Neural cell (in vitro differentiated cells): ENCODE results near the gene TMEM164. TPM values are rescaled to one million over a fixed set of nuclear protein-coding genes. Genes with fewer than 3 reads are reported as not detected.

ENCODE experiments used
- H2AFZ ChIP-seq: fragments of 200-600, 300-800 bp; sonication (generic), shearing (Covaris generic); 2 replicates; pipeline ENCODE4 v1.6.0; 2014; ENCODE audit warnings: low read depth, mild to moderate bottlenecking, antibody characterized with exemption, low read length, moderate library complexity
- H3F3A ChIP-seq: fragments of 200-600 bp; shearing (Covaris generic); 2 replicates; pipeline ENCODE4 v1.6.1; 2016; ENCODE audit warnings: mild to moderate bottlenecking, moderate library complexity, mixed read lengths, antibody characterized with exemption, low read length; ENCODE audit not compliant: insufficient read depth, poor library complexity, severe bottlenecking
- H3K27ac ChIP-seq: fragments of 200-600, 300-800 bp; sonication (generic), shearing (Covaris generic); 2 replicates; pipeline ENCODE4 v1.5.1; 2014; ENCODE audit warnings: mild to moderate bottlenecking, low read length, moderate library complexity
- H3K27me3 ChIP-seq: fragments of 300-800, 200-600 bp; sonication (generic), shearing (Covaris generic); 2 replicates; pipeline ENCODE4 v1.6.0; 2014; ENCODE audit warnings: mild to moderate bottlenecking, low read depth, low read length, moderate library complexity; ENCODE audit not compliant: insufficient read depth
- H3K36me3 ChIP-seq: fragments of 300-800, 200-600 bp; sonication (generic), shearing (Covaris generic); 2 replicates; pipeline ENCODE4 v1.5.1; 2014; ENCODE audit warnings: mild to moderate bottlenecking, antibody characterized with exemption, low read length, moderate library complexity; ENCODE audit not compliant: insufficient read depth
- H3K4me2 ChIP-seq: fragments of 300-800, 200-600 bp; sonication (generic), shearing (Covaris generic); 2 replicates; pipeline ENCODE4 v1.6.0; 2014; ENCODE audit warnings: mild to moderate bottlenecking, low read length
- H3K4me3 ChIP-seq: fragments of 300-800, 200-600 bp; sonication (generic), shearing (Covaris generic); 2 replicates; pipeline ENCODE4 v1.5.1; 2014; ENCODE audit warnings: mild to moderate bottlenecking, low read length, moderate library complexity
- H3K79me2 ChIP-seq: fragments of 200-600 bp; shearing (Covaris generic); replicated peaks from 2 replicates; pipeline ENCODE4 v1.6.0; 2014; ENCODE audit warnings: mild to moderate bottlenecking, low read length, moderate library complexity; ENCODE audit not compliant: insufficient read depth
- H3K9ac ChIP-seq: fragments of 300-800, 200-600 bp; sonication (generic), shearing (Covaris generic); 2 replicates; pipeline ENCODE4 v1.6.1; 2016; ENCODE audit warnings: mild to moderate bottlenecking, low read length, mixed read lengths
- H3K9me2 ChIP-seq: fragments of 200-600 bp; shearing (Covaris generic); 2 replicates; pipeline ENCODE4 v1.6.1; 2016; ENCODE audit warnings: mild to moderate bottlenecking, low read length, mixed read lengths; ENCODE audit not compliant: insufficient read depth
- H3K9me3 ChIP-seq: fragments of 200-600, 300-800 bp; sonication (generic), shearing (Covaris generic); 2 replicates; pipeline ENCODE4 v1.6.1; 2016; ENCODE audit warnings: mild to moderate bottlenecking, mixed run types, low read length, moderate library complexity, mixed read lengths
- H4K20me1 ChIP-seq: fragments of 200-600 bp; shearing (Covaris generic); 2 replicates; pipeline ENCODE4 v1.6.1; 2016; ENCODE audit warnings: mild to moderate bottlenecking, mixed run types; ENCODE audit not compliant: insufficient read depth
- EP300 ChIP-seq: fragments of 450-650 bp; conservative IDR thresholded peaks from 2 replicates; pipeline ENCODE4 v1.6.1; 2014; ENCODE audit warnings: antibody characterized with exemption, mild to moderate bottlenecking, moderate library complexity; ENCODE audit not compliant: poor library complexity, severe bottlenecking
- EZH2 ChIP-seq: fragments of 200-600, 300-800 bp; shearing (Covaris generic), sonication (generic); IDR thresholded peaks from 2 replicates; pipeline ENCODE4 v1.6.1; 2014; ENCODE audit warnings: antibody characterized with exemption, low read length, borderline replicate concordance, mild to moderate bottlenecking; ENCODE audit not compliant: insufficient read depth, poor library complexity, severe bottlenecking
- MXI1 ChIP-seq: fragments of 450-650 bp; conservative IDR thresholded peaks from 2 replicates; pipeline ENCODE4 v1.6.1; 2014; ENCODE audit warnings: antibody characterized with exemption, mild to moderate bottlenecking; ENCODE audit not compliant: poor library complexity, severe bottlenecking
- POLR2AphosphoS5 ChIP-seq: IDR thresholded peaks from 2 replicates; pipeline ENCODE4 v1.6.1; 2012
- RAD21 ChIP-seq: fragments of 450-650 bp; conservative IDR thresholded peaks from 2 replicates; pipeline ENCODE4 v1.6.1; 2014; ENCODE audit warnings: antibody characterized with exemption, mild to moderate bottlenecking, moderate library complexity
- SMC3 ChIP-seq: fragments of 450-650 bp; conservative IDR thresholded peaks from 2 replicates; pipeline ENCODE4 v1.6.1; 2014; ENCODE audit warnings: antibody characterized with exemption, mild to moderate bottlenecking, moderate library complexity; ENCODE audit not compliant: poor library complexity
- TAF1 ChIP-seq: IDR thresholded peaks from 2 replicates; pipeline ENCODE4 v1.6.1; 2012; ENCODE audit warnings: low read depth
- polyA plus RNA-seq: library from polyadenylated mRNA; depleted of rRNA; stranded (reverse); fragments of >200 nt; gene quantifications from 2 replicates; pipeline ENCODE4 v1.2.3, GENCODE V29; 2014
- TF ChIP-seq, protein P1 (sequence below): fragments of 450-650 bp; IDR thresholded peaks from 2 replicates; pipeline ENCODE4 v1.5.1; 2014; ENCODE audit warnings: antibody characterized with exemption, mild to moderate bottlenecking, moderate library complexity; ENCODE audit not compliant: poor library complexity, severe bottlenecking
- TF ChIP-seq, protein P2 (sequence below): IDR thresholded peaks from 2 replicates; pipeline ENCODE4 v1.6.1; 2012; ENCODE audit warnings: borderline replicate concordance

Gene TMEM164
- polyA plus RNA-seq, 1 donor from 2014 or later: 52.8 TPM

DNA sequence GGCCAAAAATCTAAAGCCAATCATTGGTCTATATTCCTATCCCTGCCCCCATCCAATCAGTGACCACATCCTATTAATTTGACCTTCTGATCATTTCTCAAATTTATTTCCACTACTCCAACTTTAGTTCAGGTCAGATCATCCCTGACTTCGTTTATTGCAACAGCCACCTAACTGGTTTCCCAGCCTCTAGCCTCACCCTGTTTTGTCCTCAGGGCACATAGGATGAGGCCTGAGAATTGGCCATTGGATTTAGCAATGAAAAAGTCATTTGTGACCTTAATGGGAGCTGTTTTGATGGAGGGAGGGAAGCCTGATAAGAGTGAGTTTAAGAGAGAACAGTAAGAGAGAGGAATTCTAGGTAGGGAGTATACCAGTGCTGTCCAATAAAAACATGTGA is 160.0 kb downstream of the TMEM164 start:
- Histone ChIP-seq H3K9me3 (no peaks in the 10 kb centered on the region), H3K4me3 (no peak overlapping the region)

DNA sequence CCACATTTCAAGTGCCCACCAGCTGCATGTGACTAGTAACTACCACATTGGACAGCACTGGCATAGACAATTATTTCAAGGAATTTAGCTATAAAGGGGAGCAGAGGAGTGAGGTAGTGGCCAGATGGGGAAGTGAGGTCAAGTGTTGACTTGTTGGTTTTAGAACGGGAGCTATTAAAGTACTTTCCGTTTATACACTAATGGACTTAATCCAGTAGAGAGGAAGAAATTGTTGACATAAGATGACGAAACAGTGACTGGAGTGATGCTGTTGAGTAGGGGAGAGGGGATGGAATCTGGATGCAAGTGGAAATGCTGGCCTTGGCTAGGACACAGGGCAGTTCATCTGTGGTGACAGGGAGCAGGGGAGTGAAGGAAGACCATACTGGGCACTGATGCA is 160.6 kb downstream of the TMEM164 start:
- Histone ChIP-seq H3K79me2 (no peaks in the 10 kb centered on the region), H3K9me3 (no peaks in the 10 kb centered on the region), H3K9me2 (no peaks in the 10 kb centered on the region), H3K4me2 (no peak overlapping the region), H3K4me3 (no peak overlapping the region), H2AFZ (no peak overlapping the region), H3K36me3 (no peaks in the 10 kb centered on the region), H4K20me1 (no peaks in the 10 kb centered on the region), H3K27ac (no peak overlapping the region), H3K27me3 (no peaks in the 10 kb centered on the region), H3K9ac (no peak overlapping the region), H3F3A (no peaks in the 10 kb centered on the region)
- no peak for TF ChIP-seq RAD21
- no peak for TF ChIP-seq TAF1
- no peak for TF ChIP-seq POLR2AphosphoS5
- TF ChIP-seq EZH2: no peak
- TF ChIP-seq, protein P1, sequence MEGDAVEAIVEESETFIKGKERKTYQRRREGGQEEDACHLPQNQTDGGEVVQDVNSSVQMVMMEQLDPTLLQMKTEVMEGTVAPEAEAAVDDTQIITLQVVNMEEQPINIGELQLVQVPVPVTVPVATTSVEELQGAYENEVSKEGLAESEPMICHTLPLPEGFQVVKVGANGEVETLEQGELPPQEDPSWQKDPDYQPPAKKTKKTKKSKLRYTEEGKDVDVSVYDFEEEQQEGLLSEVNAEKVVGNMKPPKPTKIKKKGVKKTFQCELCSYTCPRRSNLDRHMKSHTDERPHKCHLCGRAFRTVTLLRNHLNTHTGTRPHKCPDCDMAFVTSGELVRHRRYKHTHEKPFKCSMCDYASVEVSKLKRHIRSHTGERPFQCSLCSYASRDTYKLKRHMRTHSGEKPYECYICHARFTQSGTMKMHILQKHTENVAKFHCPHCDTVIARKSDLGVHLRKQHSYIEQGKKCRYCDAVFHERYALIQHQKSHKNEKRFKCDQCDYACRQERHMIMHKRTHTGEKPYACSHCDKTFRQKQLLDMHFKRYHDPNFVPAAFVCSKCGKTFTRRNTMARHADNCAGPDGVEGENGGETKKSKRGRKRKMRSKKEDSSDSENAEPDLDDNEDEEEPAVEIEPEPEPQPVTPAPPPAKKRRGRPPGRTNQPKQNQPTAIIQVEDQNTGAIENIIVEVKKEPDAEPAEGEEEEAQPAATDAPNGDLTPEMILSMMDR: no peak
- TF ChIP-seq MXI1: no peak
- no peak for TF ChIP-seq EP300
- TF ChIP-seq SMC3: no peak
- TF ChIP-seq, protein P2, sequence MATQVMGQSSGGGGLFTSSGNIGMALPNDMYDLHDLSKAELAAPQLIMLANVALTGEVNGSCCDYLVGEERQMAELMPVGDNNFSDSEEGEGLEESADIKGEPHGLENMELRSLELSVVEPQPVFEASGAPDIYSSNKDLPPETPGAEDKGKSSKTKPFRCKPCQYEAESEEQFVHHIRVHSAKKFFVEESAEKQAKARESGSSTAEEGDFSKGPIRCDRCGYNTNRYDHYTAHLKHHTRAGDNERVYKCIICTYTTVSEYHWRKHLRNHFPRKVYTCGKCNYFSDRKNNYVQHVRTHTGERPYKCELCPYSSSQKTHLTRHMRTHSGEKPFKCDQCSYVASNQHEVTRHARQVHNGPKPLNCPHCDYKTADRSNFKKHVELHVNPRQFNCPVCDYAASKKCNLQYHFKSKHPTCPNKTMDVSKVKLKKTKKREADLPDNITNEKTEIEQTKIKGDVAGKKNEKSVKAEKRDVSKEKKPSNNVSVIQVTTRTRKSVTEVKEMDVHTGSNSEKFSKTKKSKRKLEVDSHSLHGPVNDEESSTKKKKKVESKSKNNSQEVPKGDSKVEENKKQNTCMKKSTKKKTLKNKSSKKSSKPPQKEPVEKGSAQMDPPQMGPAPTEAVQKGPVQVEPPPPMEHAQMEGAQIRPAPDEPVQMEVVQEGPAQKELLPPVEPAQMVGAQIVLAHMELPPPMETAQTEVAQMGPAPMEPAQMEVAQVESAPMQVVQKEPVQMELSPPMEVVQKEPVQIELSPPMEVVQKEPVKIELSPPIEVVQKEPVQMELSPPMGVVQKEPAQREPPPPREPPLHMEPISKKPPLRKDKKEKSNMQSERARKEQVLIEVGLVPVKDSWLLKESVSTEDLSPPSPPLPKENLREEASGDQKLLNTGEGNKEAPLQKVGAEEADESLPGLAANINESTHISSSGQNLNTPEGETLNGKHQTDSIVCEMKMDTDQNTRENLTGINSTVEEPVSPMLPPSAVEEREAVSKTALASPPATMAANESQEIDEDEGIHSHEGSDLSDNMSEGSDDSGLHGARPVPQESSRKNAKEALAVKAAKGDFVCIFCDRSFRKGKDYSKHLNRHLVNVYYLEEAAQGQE: no peak

More for the DNA sequence above, 160.0 kb downstream of the TMEM164 start:
- no peaks in the 10 kb centered on the region for H3K27me3 ChIP-seq
- no peak overlapping the region for H3K4me2 ChIP-seq
- H3F3A ChIP-seq: no peaks in the 10 kb centered on the region
- no peak overlapping the region for H3K9ac ChIP-seq
- no peaks in the 10 kb centered on the region for H3K9me2 ChIP-seq
- TF ChIP-seq MXI1: no peak
- TF ChIP-seq TAF1: no peak
- TF ChIP-seq, protein P2: no peak
- TF ChIP-seq POLR2AphosphoS5: no peak
- no peak for TF ChIP-seq EP300
- TF ChIP-seq, protein P1: no peak
- no peak for TF ChIP-seq RAD21
- no peak for TF ChIP-seq SMC3
- no peak for TF ChIP-seq EZH2
- no peak overlapping the region for H3K27ac ChIP-seq
- H3K36me3 ChIP-seq: no peaks in the 10 kb centered on the region
- H2AFZ ChIP-seq: no peak overlapping the region
- no peaks in the 10 kb centered on the region for H4K20me1 ChIP-seq
- no peaks in the 10 kb centered on the region for H3K79me2 ChIP-seq
